HepG2 (cell line): Measurements from ENCODE around the gene NIBAN1. TPM values are rescaled to one million over a fixed set of nuclear protein-coding genes. Genes with fewer than 3 reads are reported as not detected.

Experiments
- ATAC-seq: fragments of 200-7000 bp; cut with Tn5 transposase; 3 replicates; pipeline ENCODE4 v1.9.1; 2020; ENCODE audit warnings: mild to moderate bottlenecking, moderate library complexity
- BruUV-seq: library from RNA; stranded (reverse); fragments of 400-500 nt; replicated peaks from 2 replicates; lab custom pipeline; 2021; lab: Mats Ljungman, UMichigan
- CTCF ChIA-PET: fragments of 300-600 bp; formaldehyde crosslinking; extraction: SDS; loops from one replicate; lab custom pipeline; 2021; ENCODE audit warnings: low total read pairs, inconsistent platforms, low intra/inter-chr PET ratio; lab: Yijun Ruan, JAX
- POLR2A ChIA-PET: fragments of 350-600 bp; sonication (Branson Sonifier 250); formaldehyde crosslinking; loops from one replicate; lab custom pipeline; 2020; ENCODE audit warnings: antibody characterized with exemption, inconsistent platforms; lab: Yijun Ruan, JAX
- DNase-seq: peaks from one replicate; pipeline ENCODE4 v3.0.0-alpha.2; 2015; ENCODE audit warnings: low spot score
- FAIRE-seq: peaks from 3 replicates; lab custom pipeline; 2011; peaks lifted over from hg19 to GRCh38; lab: Jason Lieb, UNC
- H2AFZ ChIP-seq: one replicate; pipeline ENCODE4 v1.6.1; 2011; ENCODE audit warnings: low read length, inconsistent platforms
- H3K27ac ChIP-seq: fragments of 300-600 bp; 3 replicates; pipeline ENCODE4 v1.8.0; 2011; ENCODE audit warnings: mixed run types, mild to moderate bottlenecking, mixed read lengths, low read length, inconsistent platforms; ENCODE audit not compliant: insufficient read depth; ENCODE audit errors: extremely low read length
- H3K27me3 ChIP-seq, 2 experiments: fragments of 200-600 bp in 1 of 2; 2 replicates in 1 of 2; 3 replicates in 1 of 2; pipeline versions ENCODE4 v1.6.0 to v1.8.0; 2011; ENCODE audit warnings: low read length in 2 of 2, mild to moderate bottlenecking in 2 of 2, moderate library complexity in 2 of 2, inconsistent platforms in 1 of 2; ENCODE audit not compliant: insufficient read depth in 2 of 2, control insufficient read depth in 1 of 2
- H3K36me3 ChIP-seq, 2 experiments: fragments of 200-600 bp in 1 of 2; replicated peaks in 1 of 2; 2 replicates in 1 of 2; 3 replicates in 1 of 2; pipeline versions ENCODE4 v1.5.1 to v1.8.0; 2011; ENCODE audit warnings: low read length in 2 of 2, inconsistent platforms in 1 of 2; ENCODE audit not compliant: insufficient read depth in 2 of 2, control insufficient read depth in 1 of 2
- H3K4me1 ChIP-seq: 2 replicates; pipeline ENCODE4 v1.5.1; 2012; ENCODE audit warnings: low read length, inconsistent platforms; ENCODE audit not compliant: insufficient read depth
- H3K4me2 ChIP-seq: 2 replicates; pipeline ENCODE4 v1.6.0; 2011; ENCODE audit warnings: low read depth, low read length, inconsistent platforms
- H3K4me3 ChIP-seq, 3 experiments: fragments of 200-600 bp in 1 of 3; sonication (generic), shearing (Covaris generic) in 1 of 3; replicated peaks in 1 of 3; 2 replicates each; pipeline ENCODE4 v1.5.1; 2011 to 2016; ENCODE audit warnings: low read length in 3 of 3, inconsistent platforms in 2 of 3, low read depth in 2 of 3, mild to moderate bottlenecking in 2 of 3, control low read depth in 1 of 3, mixed read lengths in 1 of 3; ENCODE audit not compliant: insufficient read depth in 1 of 3
- H3K79me2 ChIP-seq: one replicate; pipeline ENCODE4 v1.6.1; 2011; ENCODE audit warnings: low read length, inconsistent platforms; ENCODE audit not compliant: insufficient read depth
- H3K9ac ChIP-seq: 2 replicates; pipeline ENCODE4 v1.6.0; 2011; ENCODE audit warnings: mild to moderate bottlenecking, low read depth, low read length, inconsistent platforms; ENCODE audit not compliant: insufficient read depth
- H3K9me3 ChIP-seq: 2 replicates; pipeline ENCODE4 v1.5.1; 2012; ENCODE audit warnings: mild to moderate bottlenecking, low read length
- H4K20me1 ChIP-seq: 2 replicates; pipeline ENCODE4 v1.6.0; 2011; ENCODE audit warnings: inconsistent platforms, mild to moderate bottlenecking, low read length, moderate library complexity; ENCODE audit not compliant: insufficient read depth
- ARNTL ChIP-seq: sonication (generic); formaldehyde crosslinking; IDR thresholded peaks from 2 replicates; pipeline ENCODE4 v1.4.0; 2020; ENCODE audit warnings: mild to moderate bottlenecking, missing genetic modification reagents
- ASH2L ChIP-seq: fragments of 300-600, 200-600 bp; sonication (generic); IDR thresholded peaks from 2 replicates; pipeline ENCODE4 v1.7.0; 2017; ENCODE audit warnings: low read depth, mild to moderate bottlenecking, moderate library complexity, mixed read lengths, low read length; ENCODE audit not compliant: insufficient read length
- KLF15 ChIP-seq: sonication (generic); formaldehyde crosslinking; IDR thresholded peaks from 2 replicates; pipeline ENCODE4 v1.8.1; 2023; ENCODE audit warnings: borderline replicate concordance, mild to moderate bottlenecking, inconsistent platforms, missing genetic modification reagents, mixed read lengths
- MIXL1 ChIP-seq: IDR thresholded peaks from 2 replicates; pipeline ENCODE4 v1.6.1; 2016
- NFYC ChIP-seq: IDR thresholded peaks from 2 replicates; pipeline ENCODE4 v1.6.1; 2016; ENCODE audit warnings: missing genetic modification reagents, missing compliant biosample characterization
- NR1H2 ChIP-seq: sonication (generic); formaldehyde crosslinking; IDR thresholded peaks from 2 replicates; pipeline ENCODE4 v1.8.1; 2022; ENCODE audit warnings: low read depth, missing genetic modification reagents, borderline replicate concordance
- PRMT3 ChIP-seq: sonication (generic); formaldehyde crosslinking; IDR thresholded peaks from 2 replicates; pipeline ENCODE4 v1.8.1; 2022; ENCODE audit warnings: low read depth, mild to moderate bottlenecking, moderate library complexity, missing genetic modification reagents, borderline replicate concordance
- REPIN1 ChIP-seq: sonication (generic); formaldehyde crosslinking; IDR thresholded peaks from 2 replicates; pipeline ENCODE4 v1.8.0; 2022; ENCODE audit warnings: missing genetic modification reagents, low read depth, mild to moderate bottlenecking, borderline replicate concordance
- RXRB ChIP-seq: IDR thresholded peaks from 2 replicates; pipeline ENCODE4 v1.6.1; 2016; ENCODE audit warnings: borderline replicate concordance, missing genetic modification reagents, missing compliant biosample characterization
- ZC3H13 ChIP-seq: sonication (generic); formaldehyde crosslinking; IDR thresholded peaks from 2 replicates; pipeline ENCODE4 v1.8.1; 2023; ENCODE audit warnings: mild to moderate bottlenecking, missing genetic modification reagents, moderate library complexity
- ZNF251 ChIP-seq: sonication (generic); formaldehyde crosslinking; IDR thresholded peaks from 2 replicates; pipeline ENCODE4 v1.9.0; 2021; ENCODE audit warnings: mild to moderate bottlenecking, missing genetic modification reagents
- ZNF3 ChIP-seq: IDR thresholded peaks from 2 replicates; pipeline ENCODE4 v1.7.0; 2017; ENCODE audit warnings: inconsistent platforms
- ZNF30 ChIP-seq: sonication (generic); formaldehyde crosslinking; IDR thresholded peaks from 2 replicates; pipeline ENCODE4 v1.5.0; 2020; ENCODE audit warnings: mild to moderate bottlenecking, missing genetic modification reagents
- ZNF383 ChIP-seq: sonication (generic); formaldehyde crosslinking; IDR thresholded peaks from 2 replicates; pipeline ENCODE4 v1.4.0; 2020; ENCODE audit warnings: missing genetic modification reagents, mild to moderate bottlenecking, borderline replicate concordance
- ZNF547 ChIP-seq: sonication (generic); formaldehyde crosslinking; IDR thresholded peaks from 2 replicates; pipeline ENCODE4 v1.5.1; 2020; ENCODE audit warnings: mild to moderate bottlenecking, missing genetic modification reagents
- WGBS: methylation state at CpG from one replicate; pipeline ENCODE4 v1.1.6; 2017; ENCODE audit warnings: low lambda C conversion rate; 5-methylcytosine and 5-hydroxymethylcytosine counted together
- in situ Hi-C: cut with HindIII; loops from 2 replicates; pipeline ENCODE4 v1.10.0; 2017; ENCODE audit warnings: low pct_unique_long_range_greater_than_20kb; ENCODE audit not compliant: extremely low pct_ligation_motif_present
- intact Hi-C: fragments of 100-400 bp; cut with micrococcal nuclease; formaldehyde crosslinking; loops from one replicate; pipeline ENCODE4 v1.10.0; 2022; ENCODE audit not compliant: unreplicated experiment
- polyA plus RNA-seq, 8 experiments: library from polyadenylated mRNA; depleted of rRNA in 3 of 8; stranded (reverse) in 7 of 8; unstranded in 1 of 8; fragments of >200 nt; fragmentation: Illumina TruSeq in 4 of 8; extraction: Trizol in 4 of 8; gene quantifications; 2 replicates each; pipeline versions ENCODE4 v1.2.1 to v1.2.3, GENCODE V29; 2011 to 2016; ENCODE audit warnings: low read depth in 4 of 8, missing spikeins in 1 of 8, mixed read lengths in 1 of 8; ENCODE audit not compliant: insufficient read depth in 1 of 8
- total RNA-seq, 5 experiments: library from RNA; depleted of rRNA; stranded (reverse); fragments of >200 nt; fragmentation: Illumina TruSeq; extraction: Trizol; gene quantifications; 2 replicates each; pipeline ENCODE4 v1.2.3, GENCODE V29; 2016; ENCODE audit warnings: low read depth in 1 of 5
- TF ChIP-seq, protein P1 (sequence below): IDR thresholded peaks from 2 replicates; pipeline ENCODE4 v1.6.1; 2016; ENCODE audit warnings: mild to moderate bottlenecking
- TF ChIP-seq, protein P2 (sequence below): sonication (generic); formaldehyde crosslinking; conservative IDR thresholded peaks from 2 replicates; pipeline ENCODE4 v1.4.0; 2020; ENCODE audit warnings: missing genetic modification reagents
- TF ChIP-seq, protein P3 (sequence below): sonication (generic); formaldehyde crosslinking; IDR thresholded peaks from 2 replicates; pipeline ENCODE4 v1.5.0; 2020; ENCODE audit warnings: missing genetic modification reagents

The NIBAN1 gene
- total and polyA plus RNA-seq, 2 of the 13 experiments (the other 11 are each of a cell fraction or from before 2014, with no cell fraction given) = not detected

DNA sequence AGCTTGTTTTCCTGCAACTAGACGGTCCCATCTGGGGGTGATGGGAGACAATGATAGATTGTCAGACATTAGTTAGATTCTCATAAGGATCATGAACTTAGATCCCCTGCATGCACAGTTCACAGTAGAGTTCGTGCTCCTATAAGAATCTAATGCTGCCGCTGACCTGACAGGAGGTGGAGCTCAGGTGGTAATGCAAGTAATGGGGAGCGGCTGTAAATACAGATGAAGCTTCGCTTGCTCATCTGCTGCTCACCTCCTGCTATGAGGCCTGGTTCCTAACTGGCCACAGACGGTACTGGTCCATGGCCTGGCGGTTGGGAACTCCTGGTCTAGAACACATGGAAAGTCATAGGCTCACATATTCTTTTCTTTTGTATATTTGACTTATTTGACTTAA lies 42.0 kb downstream of the NIBAN1 start:
- Histone ChIP-seq H4K20me1 (no peaks in the 10 kb centered on the region), H3K9me3 (no peaks in the 10 kb centered on the region), H3K4me3 (no peak overlapping the region), H2AFZ (no peak overlapping the region), H3K79me2 (no peaks in the 10 kb centered on the region), H3K9ac (no peak overlapping the region), H3K27me3 (no peaks in the 10 kb centered on the region), H3K27ac (no peak overlapping the region), H3K4me1 (no peaks in the 10 kb centered on the region), H3K36me3 (no peaks in the 10 kb centered on the region), H3K4me2 (no peak overlapping the region)
- FAIRE-seq (no peak), DNase-seq (no peak), ATAC-seq (no peak)
- ChIA-PET POLR2A (no interaction called here), CTCF (no interaction called here)
- TF ChIP-seq ZNF547 (CRISPR knock-in tag) (no peak), RXRB (CRISPR knock-in tag) (no peak), ZC3H13 (CRISPR knock-in tag) (no peak)
- TF ChIP-seq, protein P1, sequence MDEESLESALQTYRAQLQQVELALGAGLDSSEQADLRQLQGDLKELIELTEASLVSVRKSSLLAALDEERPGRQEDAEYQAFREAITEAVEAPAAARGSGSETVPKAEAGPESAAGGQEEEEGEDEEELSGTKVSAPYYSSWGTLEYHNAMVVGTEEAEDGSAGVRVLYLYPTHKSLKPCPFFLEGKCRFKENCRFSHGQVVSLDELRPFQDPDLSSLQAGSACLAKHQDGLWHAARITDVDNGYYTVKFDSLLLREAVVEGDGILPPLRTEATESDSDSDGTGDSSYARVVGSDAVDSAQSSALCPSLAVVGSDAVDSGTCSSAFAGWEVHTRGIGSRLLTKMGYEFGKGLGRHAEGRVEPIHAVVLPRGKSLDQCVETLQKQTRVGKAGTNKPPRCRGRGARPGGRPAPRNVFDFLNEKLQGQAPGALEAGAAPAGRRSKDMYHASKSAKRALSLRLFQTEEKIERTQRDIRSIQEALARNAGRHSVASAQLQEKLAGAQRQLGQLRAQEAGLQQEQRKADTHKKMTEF (CRISPR knock-in tag) = no peak
- in situ Hi-C loops = no loop called here
- intact Hi-C loops = no loop called here
- WGBS = 29% methylated on average over 7 of the region's 7 CpGs
- no TSS peak for BruUV-seq

DNA sequence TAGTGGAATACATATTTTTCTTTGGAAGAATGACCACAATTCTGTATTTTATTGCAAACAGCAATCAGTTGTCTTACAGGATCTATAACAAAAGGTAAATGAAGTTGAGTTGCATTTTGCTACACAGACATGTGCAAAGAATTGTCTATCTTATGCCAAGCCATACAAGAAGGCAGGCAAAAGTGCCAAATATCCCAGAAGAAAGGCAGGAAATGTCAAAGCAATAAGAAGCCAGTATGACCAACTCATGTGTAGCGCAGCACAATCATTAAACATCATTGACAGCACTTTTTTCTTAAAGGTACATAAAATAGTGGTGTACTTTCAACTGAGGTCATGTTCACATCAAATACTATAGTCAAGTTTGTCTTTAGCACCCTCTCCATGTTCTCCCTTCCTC lies 42.7 kb downstream of the NIBAN1 start:
- ChIA-PET POLR2A (no interaction called here), CTCF (no interaction called here)
- Histone ChIP-seq H3K9ac (no peak overlapping the region), H3K4me3 (no peak overlapping the region), H3K27me3 (no peaks in the 10 kb centered on the region), H3K9me3 (no peaks in the 10 kb centered on the region), H3K27ac (no peak overlapping the region), H3K4me2 (no peak overlapping the region), H3K4me1 (no peaks in the 10 kb centered on the region), H3K79me2 (no peaks in the 10 kb centered on the region), H3K36me3 (no peaks in the 10 kb centered on the region), H4K20me1 (no peaks in the 10 kb centered on the region), H2AFZ (no peak overlapping the region)
- in situ Hi-C loops (no loop called here), intact Hi-C loops (no loop called here)
- DNase-seq (no peak), ATAC-seq (no peak), FAIRE-seq (no peak)
- 7% methylated on average over 1 of the region's 1 CpG for WGBS
- BruUV-seq = no TSS peak
- TF ChIP-seq REPIN1 (no peak), PRMT3 (CRISPR knock-in tag) (no peak), ZNF3 (CRISPR knock-in tag) (no peak), KLF15 (CRISPR knock-in tag) (no peak), ARNTL (CRISPR knock-in tag) (no peak), ZNF383 (CRISPR knock-in tag) (no peak), MIXL1 (CRISPR knock-in tag) (no peak), NR1H2 (CRISPR knock-in tag) (no peak), ASH2L (no peak), ZNF251 (CRISPR knock-in tag) (no peak), ZNF30 (CRISPR knock-in tag) (no peak), NFYC (no peak)
- TF ChIP-seq, protein P2, sequence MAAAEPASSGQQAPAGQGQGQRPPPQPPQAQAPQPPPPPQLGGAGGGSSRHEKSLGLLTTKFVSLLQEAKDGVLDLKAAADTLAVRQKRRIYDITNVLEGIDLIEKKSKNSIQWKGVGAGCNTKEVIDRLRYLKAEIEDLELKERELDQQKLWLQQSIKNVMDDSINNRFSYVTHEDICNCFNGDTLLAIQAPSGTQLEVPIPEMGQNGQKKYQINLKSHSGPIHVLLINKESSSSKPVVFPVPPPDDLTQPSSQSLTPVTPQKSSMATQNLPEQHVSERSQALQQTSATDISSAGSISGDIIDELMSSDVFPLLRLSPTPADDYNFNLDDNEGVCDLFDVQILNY (CRISPR knock-in tag) = no peak
- TF ChIP-seq, protein P3, sequence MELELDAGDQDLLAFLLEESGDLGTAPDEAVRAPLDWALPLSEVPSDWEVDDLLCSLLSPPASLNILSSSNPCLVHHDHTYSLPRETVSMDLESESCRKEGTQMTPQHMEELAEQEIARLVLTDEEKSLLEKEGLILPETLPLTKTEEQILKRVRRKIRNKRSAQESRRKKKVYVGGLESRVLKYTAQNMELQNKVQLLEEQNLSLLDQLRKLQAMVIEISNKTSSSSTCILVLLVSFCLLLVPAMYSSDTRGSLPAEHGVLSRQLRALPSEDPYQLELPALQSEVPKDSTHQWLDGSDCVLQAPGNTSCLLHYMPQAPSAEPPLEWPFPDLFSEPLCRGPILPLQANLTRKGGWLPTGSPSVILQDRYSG (CRISPR knock-in tag) = no peak
